GM19455 (cell line): ENCODE measurements around the gene CDC37.
"Not testable (repeated sequence)": the region's sequence is repeated elsewhere in the genome, so short reads cannot be mapped to it uniquely, and the experiment has no call there.

Source experiments
- ATAC-seq: cut with Tn5 transposase; IDR thresholded peaks from one replicate; pipeline ENCODE4 v1.9.1; 2021; ENCODE audit not compliant: unreplicated experiment

Gene CDC37

DNA sequence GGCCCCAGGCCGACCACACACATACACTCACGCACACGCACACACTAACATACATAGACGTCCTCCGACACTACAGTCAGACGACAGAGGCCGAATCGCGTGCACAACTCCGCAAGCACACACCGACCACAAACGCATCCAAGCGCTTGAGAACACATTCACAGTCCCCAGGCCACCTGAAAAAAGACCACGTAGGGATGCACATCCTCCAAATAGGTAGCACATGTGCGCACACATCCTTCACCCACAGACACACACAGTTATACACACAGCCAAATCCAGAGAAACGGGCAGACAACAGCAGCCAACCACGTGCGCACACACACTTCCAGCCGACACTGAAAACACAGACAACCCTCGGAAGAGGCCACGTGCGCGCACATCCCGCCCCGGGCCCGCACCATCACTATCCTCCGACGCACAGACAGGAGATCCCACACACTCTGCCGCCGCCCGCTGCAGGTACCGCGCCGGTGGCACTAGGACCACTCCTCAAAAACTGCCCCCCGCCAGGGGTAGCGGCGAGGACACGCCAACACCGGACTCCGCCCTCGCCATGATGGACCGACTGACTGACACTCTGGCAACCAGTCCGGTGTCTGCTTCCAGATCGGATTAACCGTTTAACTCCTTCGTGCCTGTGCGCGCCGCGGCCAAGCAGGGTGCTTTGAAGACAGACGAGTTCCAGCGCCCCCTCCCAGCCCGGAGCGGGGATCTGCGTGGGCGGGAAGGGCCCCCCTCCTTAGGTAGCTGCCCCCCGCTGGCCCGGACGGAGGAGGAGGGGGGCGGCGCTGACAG is 16.5 kb upstream of the CDC37 start:
- no peak for ATAC-seq

DNA sequence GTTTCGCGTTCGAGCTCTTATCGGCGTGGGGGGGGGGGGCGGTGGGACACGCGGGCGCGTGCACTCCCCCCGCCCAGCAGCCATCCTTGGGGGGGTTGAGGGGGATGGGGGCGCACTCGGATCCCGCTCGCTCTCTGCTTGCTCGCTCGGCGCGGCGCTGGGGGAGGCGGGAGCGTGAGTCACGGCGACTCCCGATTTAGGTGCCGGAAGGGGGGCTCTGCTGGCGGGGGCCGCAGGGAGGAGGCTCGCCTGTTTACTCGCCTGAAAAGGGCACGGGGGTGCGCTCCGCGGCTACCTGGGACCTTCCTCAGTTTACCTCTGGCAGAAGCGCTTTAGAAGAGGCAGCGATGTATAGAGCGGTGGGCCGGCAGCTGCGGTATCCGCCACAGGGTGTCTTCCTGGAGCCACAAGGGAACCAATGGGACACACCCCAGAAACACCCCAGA is 15.9 kb upstream of the CDC37 start:
- ATAC-seq = no peak

DNA sequence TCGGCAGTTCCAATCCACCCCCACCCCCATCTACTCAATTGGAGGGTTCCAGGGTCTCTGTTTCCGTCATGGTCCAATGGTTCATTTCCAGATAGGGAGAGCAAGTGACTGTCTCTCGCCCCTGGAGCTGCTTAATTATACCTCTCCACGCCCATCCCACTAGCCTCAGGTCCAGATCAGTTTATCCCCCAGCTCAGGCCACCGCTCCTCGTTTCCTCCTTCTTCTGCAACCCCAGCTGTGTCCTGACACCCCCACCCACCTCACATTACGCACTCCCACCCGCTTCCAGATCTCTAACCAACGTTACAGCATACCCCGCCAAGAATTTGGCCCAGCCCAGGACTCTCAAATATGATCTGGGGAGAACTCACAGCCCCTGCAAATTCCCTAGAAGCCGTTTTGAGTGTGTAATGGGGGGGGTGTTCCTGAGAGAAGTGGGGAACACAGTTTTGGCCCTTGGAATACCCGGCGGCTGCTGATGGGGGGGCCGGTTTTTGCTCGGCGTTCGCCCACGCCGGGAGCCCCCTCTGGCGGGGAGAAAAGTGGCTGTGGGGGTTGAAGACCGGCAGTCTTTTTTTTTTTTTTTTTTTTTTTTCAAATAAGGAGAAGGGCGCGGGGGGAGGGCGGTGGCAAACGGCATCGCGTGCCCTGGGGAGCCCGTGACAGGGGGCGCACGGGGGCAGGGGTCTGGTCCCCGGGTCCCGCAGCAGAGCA is 15.3 kb upstream of the CDC37 start:
- no peak for ATAC-seq

DNA sequence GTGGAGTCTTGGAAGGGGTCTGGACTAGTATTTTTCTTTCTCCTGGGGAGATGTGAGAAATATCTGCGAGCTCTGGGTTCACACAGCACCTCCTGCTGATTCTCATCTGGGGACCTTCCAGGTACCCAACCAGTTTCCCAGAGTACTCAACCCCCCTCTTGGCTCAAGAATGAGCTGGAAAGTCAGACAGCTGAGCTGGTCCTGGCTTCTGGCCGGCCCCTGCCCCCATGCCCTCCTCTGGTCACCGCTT is 14.8 kb upstream of the CDC37 start:
- no peak for ATAC-seq

DNA sequence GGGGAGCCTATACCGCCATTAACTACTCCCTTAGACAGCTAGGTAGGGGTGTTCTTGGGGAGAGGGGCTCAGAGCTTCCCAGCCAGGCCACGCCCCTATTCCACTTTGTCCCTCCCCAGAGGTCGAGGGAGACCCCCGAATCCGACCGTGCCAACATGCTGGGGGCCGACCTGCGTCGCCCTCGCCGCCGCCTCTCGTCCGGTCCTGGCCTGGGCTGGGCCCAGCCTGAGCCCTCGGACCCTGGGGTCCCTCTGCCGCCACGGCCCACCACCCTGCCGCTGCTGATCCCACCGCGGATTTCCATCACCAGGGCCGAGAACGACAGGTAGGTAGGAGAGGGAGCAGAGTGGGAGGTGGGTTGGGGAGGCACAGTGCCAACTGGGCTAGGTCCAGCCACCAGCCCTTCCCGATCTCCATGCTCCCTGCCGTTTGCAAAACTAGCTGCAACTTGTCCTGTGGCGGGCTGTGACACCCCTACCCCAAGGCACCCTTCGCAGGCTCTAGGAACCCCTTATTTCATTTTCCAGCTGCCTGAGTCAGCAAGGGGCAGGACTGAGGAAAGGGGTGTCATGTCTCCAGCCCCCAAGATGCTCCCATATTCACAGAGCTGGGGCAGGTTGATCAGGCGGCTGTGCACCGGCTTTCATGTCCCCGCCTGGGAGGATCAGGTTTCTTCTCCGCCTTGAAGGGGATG is 14.3 kb upstream of the CDC37 start:
- no peak for ATAC-seq

DNA sequence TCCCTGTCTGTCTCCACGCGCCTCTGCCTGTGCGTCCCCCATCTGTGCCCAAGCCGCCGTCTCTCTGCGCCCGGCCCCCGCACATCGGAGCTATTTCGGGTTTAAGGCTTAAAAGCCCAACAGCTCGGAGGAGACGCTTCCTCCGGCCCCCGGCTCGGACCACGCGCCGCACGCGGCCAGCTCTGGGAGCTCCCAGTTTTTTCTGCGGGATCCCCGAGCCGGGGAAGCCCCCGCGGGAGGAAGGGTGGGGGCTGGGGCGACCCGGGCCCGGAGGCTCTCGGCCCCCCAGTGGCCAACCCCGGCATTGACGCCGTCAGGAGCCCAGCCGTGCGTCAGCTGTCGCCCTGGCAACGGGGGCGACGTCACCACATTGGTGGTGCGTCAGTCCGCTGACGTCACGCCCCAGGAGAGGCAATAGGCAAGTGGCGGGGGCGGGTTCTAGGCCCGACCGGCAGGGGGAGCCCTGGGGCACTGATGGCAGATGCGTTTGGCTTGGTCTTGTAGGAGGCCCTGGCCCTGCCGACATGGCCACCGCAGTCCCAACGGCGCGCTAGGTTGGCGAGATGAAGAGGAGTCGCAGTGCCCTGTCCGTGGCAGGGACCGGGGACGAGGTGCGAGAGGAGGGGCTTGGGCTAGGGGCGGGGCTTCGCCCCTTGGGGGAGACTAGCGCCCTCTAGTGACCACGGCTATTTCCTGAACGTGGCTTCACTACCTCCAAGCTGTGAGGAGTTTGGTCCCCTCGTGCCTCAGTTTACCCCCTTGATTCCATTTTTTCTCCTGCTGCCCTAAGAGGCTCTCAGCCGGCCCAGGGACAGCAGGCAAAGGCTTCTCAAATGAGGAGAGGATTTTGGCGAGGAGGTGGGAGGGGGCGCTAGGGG is 13.3 kb upstream of the CDC37 start:
- peak; percentile 48 for ATAC-seq

DNA sequence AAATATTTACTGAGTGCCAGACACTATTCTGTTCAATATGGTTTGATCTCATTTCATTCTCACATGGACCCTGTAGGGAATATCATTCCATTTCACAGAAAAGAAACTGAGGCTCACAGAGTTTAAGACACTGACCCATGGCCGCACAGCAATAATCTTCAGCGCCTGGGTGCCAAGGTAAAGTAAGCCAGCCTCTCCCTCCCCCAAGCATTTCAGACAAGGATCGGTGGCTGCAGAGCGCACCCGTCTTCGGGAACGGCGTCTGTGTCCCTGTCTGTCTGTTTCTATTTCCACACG is 12.7 kb upstream of the CDC37 start:
- no peak for ATAC-seq

DNA sequence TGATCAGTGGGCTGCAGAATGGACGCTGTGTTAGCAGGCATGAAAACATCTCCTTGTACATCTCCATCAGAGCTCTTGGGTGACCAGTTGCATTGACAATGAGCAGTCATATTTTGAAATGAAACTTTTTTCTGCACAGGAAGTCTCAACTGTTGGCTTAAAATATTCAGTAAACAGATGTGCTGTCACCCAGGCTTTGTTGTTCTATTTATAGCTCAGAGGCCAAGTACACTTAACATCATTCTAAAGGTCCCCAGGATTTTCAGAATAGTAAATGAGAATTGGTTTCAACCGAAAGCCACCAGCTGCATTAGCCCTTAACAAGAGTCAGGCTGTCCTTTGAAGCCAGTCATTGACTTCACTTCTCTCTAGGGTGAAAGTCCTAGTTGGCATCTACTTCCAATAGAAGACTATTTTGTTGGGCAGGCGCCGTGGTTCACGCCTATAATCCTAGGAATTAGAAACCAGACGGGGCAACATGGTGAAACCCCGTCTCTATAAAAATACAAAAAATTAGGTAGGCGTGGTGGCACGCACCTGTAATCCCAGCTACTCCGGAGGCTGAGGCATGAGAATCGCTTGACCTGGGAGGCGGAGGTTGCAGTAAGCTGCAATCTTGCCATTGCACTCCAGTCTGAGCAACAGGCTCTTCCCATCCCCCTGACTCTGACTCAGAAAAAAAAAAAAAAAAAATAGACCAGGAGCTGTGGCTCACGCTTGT is 9.1 kb upstream of the CDC37 start:
- peak; percentile 51 for ATAC-seq

DNA sequence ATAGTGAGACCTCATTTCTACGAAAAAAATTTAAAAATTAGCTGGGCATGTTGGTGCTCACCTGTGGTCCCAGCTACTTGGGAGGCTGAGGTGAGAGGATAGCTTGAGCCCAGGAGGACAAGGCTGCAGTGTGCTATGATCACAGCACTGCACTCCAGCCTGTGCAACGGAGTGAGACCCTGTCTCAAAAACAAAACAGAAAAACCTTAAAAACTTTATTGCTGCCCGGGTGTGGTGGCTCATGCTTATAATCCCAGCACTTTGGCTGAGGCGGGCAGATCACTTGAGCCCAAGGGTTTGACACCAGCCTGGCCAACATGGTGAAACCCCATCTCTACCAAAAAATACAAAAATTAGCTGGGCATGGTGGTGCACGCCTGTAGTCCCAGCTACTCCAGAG is 7.9 kb upstream of the CDC37 start:
- ATAC-seq = not testable (repeated sequence)

DNA sequence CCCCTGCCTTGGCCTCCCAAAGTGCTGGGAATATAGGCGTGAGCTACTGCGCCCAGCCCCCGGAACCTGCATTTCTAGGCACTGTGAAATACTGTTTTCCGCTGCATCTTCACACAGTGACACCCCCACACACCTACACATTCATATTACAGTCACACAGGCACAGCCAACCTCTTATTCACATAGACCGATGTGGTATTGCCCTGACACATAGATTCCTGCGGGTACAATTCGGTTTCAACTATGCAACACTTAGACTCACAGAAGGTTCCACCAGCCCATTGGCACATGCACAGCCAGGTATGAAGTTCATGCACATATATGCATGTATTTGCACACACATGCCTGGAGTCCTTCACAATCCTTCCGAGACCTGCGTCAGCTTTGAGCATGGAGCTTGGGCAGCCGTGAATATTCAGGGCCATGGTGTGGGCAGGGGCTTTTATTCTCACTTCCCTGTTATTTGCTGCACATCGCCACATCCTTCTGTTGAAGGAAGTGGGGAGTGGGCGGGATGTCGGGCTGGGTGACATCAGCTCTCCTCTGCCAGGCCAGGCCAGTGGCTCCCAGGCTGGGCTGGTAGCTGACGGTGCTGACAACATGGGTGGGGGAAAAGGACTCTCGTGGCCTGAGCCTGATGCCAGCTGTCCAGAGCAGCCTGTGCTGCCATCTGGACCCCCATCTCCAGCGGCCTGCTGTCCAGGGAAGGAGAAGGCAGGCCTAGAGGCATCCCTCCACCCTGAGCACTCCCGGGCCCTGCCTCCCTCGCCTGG is 5.4 kb upstream of the CDC37 start:
- no peak for ATAC-seq

DNA sequence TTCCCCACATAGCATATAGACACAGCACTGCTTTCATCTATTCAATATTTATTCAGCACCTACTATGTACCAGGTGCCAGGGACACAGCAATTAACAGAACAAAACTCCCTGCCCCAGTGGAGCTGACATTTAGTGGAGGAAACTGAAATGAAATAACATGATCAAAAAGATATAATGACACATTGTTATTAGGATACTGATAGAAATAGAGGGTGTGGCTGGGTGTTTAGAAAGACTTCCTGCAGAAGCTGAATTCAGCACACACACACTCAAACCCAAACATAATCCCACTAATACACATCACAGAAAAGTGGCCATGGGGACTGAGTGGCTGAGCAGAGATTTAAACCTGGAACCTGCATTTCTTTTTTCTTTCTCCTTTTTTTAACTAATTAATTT is 3.8 kb upstream of the CDC37 start:
- ATAC-seq = no peak

DNA sequence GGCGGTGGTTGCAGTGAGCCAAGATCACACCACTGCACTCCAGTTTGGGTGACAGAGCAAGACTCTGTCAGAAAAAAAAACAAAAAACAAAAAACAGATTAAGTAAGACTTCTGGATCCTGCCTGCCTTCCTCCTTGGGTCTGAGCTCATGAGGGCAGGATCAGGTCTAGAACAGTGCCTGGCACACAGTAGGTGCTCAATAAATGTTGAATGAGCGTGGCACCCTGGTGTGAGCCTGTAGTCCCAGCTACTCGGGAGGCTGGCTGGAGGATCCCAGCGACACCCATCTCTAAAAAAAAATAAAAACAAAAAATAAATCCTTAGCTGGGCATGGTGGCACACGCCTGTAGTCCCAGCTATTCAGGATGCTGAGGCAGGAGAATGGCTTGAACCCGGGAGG is 2.8 kb upstream of the CDC37 start:
- ATAC-seq = no peak

DNA sequence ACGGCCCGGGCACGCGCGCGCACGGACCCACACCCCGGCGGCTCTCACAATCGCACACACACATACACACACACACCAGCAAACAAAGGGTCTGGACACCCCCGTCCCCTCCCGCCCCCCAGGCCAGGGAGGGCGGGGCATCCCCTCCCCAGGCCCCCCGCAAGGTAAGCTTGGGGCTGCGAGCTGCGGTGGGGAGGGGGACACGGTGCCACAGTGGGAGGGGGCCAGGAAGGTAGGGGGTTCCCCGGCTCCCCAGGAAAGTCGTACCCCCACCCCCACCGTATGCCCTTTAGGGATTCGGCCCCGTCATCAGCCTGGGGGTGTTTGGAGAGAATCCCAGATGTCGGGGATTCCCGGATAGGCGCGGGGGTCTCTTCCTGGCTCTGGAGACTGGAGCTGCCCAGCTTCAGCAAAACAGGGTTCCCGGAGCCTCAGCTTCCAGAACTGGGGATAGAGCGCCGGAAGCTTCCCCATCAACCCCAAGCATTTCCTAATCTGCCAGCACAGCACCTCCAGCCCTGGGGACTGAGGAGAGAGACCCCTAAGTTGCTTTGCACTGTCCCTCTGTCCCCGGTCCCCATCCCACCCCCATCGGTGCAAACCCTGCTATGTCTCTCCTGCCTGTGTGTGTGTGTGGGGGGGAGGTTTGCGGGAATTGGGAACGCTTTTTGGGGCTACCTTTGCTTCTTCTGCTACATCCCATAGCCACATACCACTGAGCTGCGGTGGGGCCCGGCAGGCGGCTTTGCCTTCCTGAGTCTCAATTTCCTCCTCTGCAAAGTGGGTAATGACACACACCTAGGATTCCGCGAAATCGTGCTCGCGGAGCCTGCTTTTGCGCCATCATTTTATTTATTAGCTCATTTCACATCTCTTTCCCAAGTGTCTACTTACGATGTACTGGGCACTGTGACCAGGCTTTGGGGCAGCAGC is 1.8 kb upstream of the CDC37 start:
- no peak for ATAC-seq

DNA sequence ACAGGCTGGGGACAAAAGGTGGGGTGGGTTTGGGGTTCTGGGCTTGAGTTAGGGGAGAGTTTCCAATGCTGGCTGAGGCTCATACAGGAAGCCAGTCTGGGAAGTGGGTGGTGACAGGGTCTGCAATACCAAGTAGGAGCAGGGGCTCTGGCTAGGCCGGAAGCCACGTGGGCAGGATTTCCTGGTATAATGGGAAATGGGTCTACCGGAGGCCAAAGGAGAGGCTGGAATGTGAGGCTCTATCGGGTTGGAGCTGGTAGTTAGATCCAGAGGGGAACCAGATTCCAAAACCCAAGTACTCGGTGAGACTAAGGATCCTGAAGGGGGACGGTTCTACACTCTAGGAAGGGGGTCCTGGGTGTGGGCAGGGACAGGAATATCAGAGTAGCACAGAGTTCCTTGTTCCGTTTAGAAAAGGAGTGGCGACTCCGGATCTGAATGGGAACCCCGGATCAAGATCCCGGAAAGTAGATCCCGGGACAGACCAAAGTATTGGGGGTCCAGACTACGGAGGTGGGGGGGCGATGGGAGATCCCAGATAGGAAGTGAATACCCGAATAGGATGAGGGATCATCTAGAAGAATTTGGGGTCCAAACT is 802 bp downstream of the CDC37 start:
- ATAC-seq = no peak

DNA sequence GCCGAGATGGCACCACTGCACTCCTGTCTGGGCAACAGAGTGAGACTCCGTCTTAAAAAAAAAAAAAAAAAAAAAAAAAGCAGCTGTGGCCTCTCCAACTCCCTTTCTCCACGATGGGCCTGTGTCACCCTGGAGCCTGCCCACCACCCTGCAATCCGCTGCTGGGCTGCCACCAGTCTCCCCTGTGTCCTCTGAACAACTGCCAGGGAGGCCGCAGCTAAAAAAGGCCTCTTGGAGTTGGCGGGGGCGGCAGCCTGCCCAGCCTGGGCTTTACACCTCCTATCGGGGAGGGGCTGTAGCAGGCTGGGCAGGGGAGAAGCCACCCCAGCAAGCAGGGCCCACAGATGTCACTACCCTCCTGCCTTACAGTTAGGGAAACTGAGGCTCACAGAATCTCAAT is 3.5 kb downstream of the CDC37 start:
- ATAC-seq = no peak

DNA sequence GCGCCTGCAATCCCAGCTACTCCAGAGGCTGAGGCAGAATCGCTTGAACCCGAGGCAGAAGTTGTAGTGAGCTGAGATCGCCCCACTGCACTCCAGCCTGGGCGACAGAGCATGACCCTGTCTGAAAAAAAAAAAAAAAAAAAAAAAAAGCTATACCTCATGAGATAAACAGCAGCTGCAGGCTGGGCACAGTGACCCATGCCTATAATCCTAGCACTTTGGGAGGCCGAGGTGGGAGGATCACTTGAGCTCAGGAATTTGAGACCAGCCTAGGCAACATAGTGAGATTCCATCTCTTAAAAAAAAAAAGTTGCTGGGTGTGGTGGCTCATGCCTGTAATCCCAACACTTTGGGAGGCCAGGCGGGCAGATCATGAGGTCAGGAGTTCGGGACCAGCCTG is 4.0 kb downstream of the CDC37 start:
- not testable (repeated sequence) for ATAC-seq

DNA sequence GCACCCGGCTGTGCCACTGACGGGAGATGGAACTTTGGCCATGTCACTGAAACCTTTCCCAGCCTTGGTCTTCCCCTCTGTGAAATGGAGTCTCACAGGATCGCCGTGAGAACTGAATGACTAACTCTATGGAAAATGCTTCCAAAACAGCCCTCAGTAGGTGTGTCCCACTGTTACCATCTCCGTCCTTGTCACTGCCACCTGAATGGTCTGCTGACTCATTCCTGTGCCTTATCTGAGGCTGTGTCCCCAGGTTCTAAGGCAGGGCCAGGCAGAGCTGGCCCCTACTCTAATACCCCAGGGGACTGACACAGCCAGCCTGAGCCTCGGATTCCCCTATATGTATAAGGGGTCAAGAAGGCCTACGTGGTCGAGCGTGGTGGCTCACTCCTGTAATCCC is 4.5 kb downstream of the CDC37 start:
- no peak for ATAC-seq

DNA sequence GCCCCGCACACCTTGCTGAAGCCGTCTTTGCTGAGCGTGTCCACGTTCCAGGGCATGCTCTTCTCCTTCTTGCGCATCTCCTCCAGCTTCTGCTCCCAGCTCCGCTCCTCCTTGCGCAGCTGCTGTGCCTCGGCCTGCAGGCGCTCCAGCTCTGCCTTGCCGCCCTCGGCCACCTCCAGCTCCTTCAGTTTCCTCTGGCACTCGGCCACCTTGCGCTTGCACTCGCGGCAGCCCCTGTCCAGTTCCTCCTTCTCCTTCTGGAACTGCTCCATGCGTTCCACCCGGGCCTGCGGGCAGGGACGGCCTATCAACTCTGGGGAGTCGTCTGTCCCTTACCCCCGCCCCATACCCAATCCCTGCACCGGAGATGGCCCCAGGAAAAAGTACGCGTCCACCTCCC is 7.4 kb downstream of the CDC37 start:
- ATAC-seq = no peak

DNA sequence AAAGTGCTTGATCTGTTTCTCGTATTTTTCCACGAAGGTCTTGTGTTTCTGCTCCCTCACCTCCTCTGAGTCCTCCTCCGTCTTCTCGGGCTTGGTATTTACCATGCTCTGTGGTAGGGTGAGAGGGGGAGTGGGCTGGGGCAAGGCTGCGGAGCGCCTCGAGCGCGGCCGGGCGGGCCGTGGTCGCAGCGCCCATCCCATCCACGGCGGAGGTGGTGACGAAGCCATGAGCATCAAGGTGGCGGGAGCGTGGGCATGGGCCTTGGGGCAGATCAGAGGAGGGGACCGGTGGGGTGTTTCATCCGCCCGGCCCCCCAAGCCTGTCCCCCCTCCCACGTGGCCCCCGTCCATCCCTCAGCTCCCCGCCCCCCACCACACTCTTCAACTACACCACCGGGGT is 7.9 kb downstream of the CDC37 start:
- no peak for ATAC-seq
